Stimulated activated CD8-positive, alpha-beta memory T cell treated with anti-CD3 and anti-CD28 coated beads, Interleukin-2, amount 100 ng/mL, for 1 hour (primary cell): ENCODE results near the gene NRXN3.

ENCODE experiments used
- DNase-seq, 2 donors: peaks; one replicate each; pipeline ENCODE4 v3.0.0-alpha.2; 2020; ENCODE audit warnings: low read depth in 2 of 2

Gene NRXN3

GRCh38 chr14:78927261-78927660 lies 757.1 kb downstream of the NRXN3 start:
- no peak for DNase-seq

- no peak for DNase-seq
Measured at GRCh38 chr14:78933166-78933565, 763.0 kb downstream of the NRXN3 start.

- DNase-seq: no peak
Measured at GRCh38 chr14:78933948-78934524, 763.9 kb downstream of the NRXN3 start.

GRCh38 chr14:78946949-78947348 lies 776.8 kb downstream of the NRXN3 start:
- DNase-seq: no peak

GRCh38 chr14:78947681-78948080 lies 777.5 kb downstream of the NRXN3 start:
- DNase-seq: no peak

- no peak for DNase-seq
Measured at GRCh38 chr14:78950649-78951048, 780.5 kb downstream of the NRXN3 start.

- DNase-seq: no peak
Measured at GRCh38 chr14:78951602-78952001, 781.4 kb downstream of the NRXN3 start.

GRCh38 chr14:78959674-78960264 lies 789.6 kb downstream of the NRXN3 start:
- DNase-seq: peak; percentile 4 to 16

GRCh38 chr14:78967111-78967809 lies 797.1 kb downstream of the NRXN3 start:
- no peak for DNase-seq

GRCh38 chr14:78968265-78968664 lies 798.1 kb downstream of the NRXN3 start:
- DNase-seq: no peak

- no peak for DNase-seq
Measured at GRCh38 chr14:78970677-78971076, 800.5 kb downstream of the NRXN3 start.

GRCh38 chr14:78972440-78972839 lies 802.3 kb downstream of the NRXN3 start:
- DNase-seq: no peak

- DNase-seq: no peak
Measured at GRCh38 chr14:78974691-78975090, 804.5 kb downstream of the NRXN3 start.

- DNase-seq: no peak
Measured at GRCh38 chr14:78975734-78976133, 805.6 kb downstream of the NRXN3 start.

- no peak for DNase-seq
Measured at GRCh38 chr14:78978896-78979295, 808.7 kb downstream of the NRXN3 start.

- no peak for DNase-seq
Measured at GRCh38 chr14:78982551-78982950, 812.4 kb downstream of the NRXN3 start.

- no peak for DNase-seq
Measured at GRCh38 chr14:78983126-78983525, 813.0 kb downstream of the NRXN3 start.

- DNase-seq: no peak
Measured at GRCh38 chr14:78985668-78986381, 815.7 kb downstream of the NRXN3 start.

GRCh38 chr14:78986989-78987388 lies 816.8 kb downstream of the NRXN3 start:
- no peak for DNase-seq

GRCh38 chr14:78989221-78989620 lies 819.0 kb downstream of the NRXN3 start:
- DNase-seq: no peak

GRCh38 chr14:78992867-78993266 lies 822.7 kb downstream of the NRXN3 start:
- no peak for DNase-seq

- no peak for DNase-seq
Measured at GRCh38 chr14:78997811-78998210, 827.6 kb downstream of the NRXN3 start.

- no peak for DNase-seq
Measured at GRCh38 chr14:79009286-79009685, 839.1 kb downstream of the NRXN3 start.
